ENCODE measurements around the gene NPSR1.
"Not testable (repeated sequence)": the region's sequence is repeated elsewhere in the genome, so short reads cannot be mapped to it uniquely, and the experiment has no call there.

DNA sequence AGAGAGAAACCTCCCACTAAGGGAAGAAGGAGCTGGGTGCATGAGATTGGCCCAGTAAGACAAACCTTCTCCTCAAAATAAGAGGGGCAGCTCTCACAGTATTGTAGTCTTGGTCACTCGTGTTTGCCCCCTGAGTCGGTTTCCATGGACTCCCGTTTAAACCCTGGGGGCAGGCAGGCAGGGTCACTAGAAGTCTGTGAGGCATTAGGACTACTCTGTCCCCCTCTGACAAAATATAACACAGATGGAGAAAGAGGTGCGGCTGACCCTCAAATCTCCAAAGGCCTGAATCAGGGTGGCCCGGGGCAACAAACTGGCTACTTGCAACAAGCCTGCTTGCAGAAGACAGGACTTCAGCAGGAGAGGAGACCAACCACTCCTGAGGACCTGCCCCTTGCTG is 210.6 kb downstream of the NPSR1 start:
- TF ChIP-seq, protein P1, sequence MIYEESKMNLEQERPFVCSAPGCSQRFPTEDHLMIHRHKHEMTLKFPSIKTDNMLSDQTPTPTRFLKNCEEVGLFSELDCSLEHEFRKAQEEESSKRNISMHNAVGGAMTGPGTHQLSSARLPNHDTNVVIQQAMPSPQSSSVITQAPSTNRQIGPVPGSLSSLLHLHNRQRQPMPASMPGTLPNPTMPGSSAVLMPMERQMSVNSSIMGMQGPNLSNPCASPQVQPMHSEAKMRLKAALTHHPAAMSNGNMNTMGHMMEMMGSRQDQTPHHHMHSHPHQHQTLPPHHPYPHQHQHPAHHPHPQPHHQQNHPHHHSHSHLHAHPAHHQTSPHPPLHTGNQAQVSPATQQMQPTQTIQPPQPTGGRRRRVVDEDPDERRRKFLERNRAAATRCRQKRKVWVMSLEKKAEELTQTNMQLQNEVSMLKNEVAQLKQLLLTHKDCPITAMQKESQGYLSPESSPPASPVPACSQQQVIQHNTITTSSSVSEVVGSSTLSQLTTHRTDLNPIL (CRISPR knock-in tag; IDR thresholded peaks at IDR 0.05; ENCODE audit: low read depth) = not testable (repeated sequence)
- not testable (repeated sequence) for TF ChIP-seq ISL1 (CRISPR knock-in tag; IDR thresholded peaks at IDR 0.05); PPARA (CRISPR knock-in tag; IDR thresholded peaks at IDR 0.05; ENCODE audit: borderline replicate concordance); ESRRG (CRISPR knock-in tag; IDR thresholded peaks at IDR 0.05); ARNTL (CRISPR knock-in tag; IDR thresholded peaks at IDR 0.05; ENCODE audit: borderline replicate concordance, low read depth); ZFP30 (CRISPR knock-in tag; IDR thresholded peaks at IDR 0.05)
- TF ChIP-seq, protein P2, sequence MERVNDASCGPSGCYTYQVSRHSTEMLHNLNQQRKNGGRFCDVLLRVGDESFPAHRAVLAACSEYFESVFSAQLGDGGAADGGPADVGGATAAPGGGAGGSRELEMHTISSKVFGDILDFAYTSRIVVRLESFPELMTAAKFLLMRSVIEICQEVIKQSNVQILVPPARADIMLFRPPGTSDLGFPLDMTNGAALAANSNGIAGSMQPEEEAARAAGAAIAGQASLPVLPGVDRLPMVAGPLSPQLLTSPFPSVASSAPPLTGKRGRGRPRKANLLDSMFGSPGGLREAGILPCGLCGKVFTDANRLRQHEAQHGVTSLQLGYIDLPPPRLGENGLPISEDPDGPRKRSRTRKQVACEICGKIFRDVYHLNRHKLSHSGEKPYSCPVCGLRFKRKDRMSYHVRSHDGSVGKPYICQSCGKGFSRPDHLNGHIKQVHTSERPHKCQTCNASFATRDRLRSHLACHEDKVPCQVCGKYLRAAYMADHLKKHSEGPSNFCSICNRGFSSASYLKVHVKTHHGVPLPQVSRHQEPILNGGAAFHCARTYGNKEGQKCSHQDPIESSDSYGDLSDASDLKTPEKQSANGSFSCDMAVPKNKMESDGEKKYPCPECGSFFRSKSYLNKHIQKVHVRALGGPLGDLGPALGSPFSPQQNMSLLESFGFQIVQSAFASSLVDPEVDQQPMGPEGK (CRISPR knock-in tag; IDR thresholded peaks at IDR 0.05; ENCODE audit: borderline replicate concordance) = not testable (repeated sequence)

Measured in SK-N-SH treated with all-trans-retinoic acid at 6 μM for 48 hours (cell line).